ENCODE measurements around the gene PIPOX.

The PIPOX gene

DNA sequence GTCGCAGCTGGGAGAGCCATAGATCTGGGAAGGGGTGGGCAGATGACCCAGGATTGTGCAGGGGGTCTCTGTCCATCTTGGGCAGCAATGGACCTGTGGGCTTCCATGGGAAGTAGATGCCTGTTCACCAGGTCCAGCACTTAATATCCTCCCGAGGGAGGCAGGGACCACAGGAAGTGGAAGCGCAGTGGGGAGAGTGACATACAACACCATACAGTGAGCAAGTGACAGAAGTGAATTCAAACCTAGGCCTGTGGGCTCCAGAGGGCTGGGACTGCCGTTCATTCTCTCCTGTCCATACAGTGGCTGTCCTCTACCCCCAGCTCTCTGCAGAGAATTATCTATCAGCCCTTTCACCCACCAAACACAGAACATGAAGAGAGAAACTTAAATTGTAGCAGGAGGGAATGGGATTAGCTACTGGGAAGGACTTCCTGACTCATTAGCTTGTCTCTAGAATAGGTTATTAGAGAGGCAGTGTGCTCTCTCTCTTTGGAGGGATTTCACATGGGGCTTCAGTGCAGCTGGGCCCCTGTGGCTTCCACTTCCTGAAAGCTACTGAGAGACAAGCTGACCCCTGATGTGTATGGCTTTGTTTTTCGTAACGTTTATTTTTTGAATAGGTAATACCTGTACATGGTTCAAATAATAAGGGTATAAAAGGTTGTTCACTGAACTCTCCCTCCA is 24.0 kb upstream of the PIPOX start:
- DNase-seq (ENCODE audit: low read depth), result no peak
- TF ChIP-seq, protein P1, sequence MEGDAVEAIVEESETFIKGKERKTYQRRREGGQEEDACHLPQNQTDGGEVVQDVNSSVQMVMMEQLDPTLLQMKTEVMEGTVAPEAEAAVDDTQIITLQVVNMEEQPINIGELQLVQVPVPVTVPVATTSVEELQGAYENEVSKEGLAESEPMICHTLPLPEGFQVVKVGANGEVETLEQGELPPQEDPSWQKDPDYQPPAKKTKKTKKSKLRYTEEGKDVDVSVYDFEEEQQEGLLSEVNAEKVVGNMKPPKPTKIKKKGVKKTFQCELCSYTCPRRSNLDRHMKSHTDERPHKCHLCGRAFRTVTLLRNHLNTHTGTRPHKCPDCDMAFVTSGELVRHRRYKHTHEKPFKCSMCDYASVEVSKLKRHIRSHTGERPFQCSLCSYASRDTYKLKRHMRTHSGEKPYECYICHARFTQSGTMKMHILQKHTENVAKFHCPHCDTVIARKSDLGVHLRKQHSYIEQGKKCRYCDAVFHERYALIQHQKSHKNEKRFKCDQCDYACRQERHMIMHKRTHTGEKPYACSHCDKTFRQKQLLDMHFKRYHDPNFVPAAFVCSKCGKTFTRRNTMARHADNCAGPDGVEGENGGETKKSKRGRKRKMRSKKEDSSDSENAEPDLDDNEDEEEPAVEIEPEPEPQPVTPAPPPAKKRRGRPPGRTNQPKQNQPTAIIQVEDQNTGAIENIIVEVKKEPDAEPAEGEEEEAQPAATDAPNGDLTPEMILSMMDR (conservative IDR thresholded peaks at IDR 0.05; ENCODE audit: low read depth, low read length), result no peak
- no peak overlapping the region for H3K4me3 ChIP-seq (ENCODE audit: low read depth, low read length)

DNA sequence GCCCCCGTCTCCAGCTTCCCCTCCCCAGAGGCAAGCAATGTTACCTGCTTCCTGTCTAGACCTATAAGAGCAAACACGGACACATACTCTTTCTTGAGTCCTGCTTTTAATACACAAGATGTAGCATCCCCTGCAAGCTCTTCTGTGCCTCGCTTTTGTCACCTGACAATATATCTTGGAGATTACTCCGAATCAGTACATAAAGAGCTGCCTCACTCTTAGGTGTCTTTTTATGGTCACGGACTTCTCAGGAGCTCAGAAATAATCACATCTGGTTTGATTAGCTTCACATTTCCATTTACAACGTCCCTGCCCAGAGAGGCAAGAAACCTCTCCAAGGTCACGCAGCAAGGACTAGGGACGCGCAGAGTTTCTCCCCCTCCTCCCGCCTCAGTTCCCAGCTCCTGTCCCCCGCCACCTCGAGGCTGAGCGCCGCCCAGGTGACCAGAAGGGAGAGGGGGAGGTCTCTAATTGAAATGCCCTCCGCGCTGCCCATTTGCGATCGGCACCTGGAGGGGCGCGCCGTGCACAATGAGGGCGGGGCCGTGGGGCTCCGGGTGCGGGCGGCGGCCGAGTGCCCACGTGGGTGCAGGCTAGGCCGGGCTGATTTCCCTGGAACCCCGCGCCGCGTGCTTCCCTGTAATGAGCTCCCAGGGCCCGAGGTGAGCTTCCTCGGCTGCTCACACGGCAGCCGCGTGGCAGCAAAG is 23.3 kb upstream of the PIPOX start:
- TF ChIP-seq, protein P1 (conservative IDR thresholded peaks at IDR 0.05; ENCODE audit: low read depth, low read length), result no peak
- no peak overlapping the region for H3K4me3 ChIP-seq (ENCODE audit: low read depth, low read length)
- no peak for DNase-seq (ENCODE audit: low read depth)

DNA sequence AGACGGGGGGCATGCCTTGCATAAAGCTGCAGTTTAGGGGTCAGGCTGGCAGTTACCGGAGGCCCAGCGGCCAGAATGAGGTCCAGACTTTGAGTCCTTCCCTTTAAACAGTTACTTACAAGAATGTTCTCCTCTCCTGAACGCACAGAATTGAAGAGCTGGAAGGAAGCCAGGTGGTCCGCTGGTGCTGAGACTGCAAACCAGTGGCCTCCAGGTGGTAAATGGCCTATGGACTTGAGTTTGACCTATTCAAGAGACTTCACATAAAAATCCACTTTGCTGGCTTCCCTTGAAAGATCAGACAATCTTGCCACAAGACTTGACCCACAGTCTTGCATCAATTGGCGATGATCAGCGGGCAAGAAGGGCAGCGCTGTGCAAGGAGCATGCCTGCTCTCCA is 22.4 kb upstream of the PIPOX start:
- TF ChIP-seq, protein P1 (conservative IDR thresholded peaks at IDR 0.05; ENCODE audit: low read depth, low read length), result no peak
- DNase-seq (ENCODE audit: low read depth), result no peak
- no peak overlapping the region for H3K4me3 ChIP-seq (ENCODE audit: low read depth, low read length)

DNA sequence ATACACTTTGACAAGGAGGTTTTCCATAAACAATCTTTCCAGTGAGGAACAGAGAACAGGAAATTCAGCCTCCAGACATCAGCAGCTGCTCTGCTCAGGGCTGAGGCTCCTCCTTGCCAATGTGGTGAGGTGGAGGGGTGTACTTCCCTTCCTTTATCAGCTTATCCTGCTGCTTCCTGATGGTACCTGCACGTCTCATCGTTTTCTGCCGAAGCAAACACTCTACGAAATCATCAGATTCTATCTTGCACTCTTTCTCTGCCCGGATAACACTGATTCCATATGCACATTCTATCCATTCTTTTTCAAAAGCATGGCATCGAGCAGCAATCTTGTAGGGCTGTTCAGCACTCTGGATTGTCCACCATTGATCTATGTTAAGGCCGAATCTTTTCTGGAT is 21.7 kb upstream of the PIPOX start:
- TF ChIP-seq, protein P1 (conservative IDR thresholded peaks at IDR 0.05; ENCODE audit: low read depth, low read length), result no peak
- no peak for DNase-seq (ENCODE audit: low read depth)
- no peak overlapping the region for H3K4me3 ChIP-seq (ENCODE audit: low read depth, low read length)

DNA sequence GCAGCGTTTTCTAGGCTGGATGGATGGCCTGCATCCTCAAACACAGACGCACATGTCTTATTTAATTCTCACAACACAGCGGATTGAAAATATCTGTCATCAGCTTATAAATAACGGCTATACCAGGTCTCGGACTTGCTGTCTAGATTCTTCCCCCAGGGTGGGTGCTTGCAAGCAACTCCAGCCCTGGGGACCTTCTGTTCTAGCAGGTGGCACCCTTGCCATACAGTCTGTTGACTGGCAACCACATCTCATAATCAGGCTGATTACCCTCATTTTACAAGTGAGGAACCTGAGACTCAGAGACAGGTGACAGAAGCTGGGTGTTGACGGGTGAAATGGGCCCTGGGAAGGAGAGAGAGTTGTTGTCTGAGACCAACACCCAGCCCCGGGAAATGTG is 20.9 kb upstream of the PIPOX start:
- H3K4me3 ChIP-seq (ENCODE audit: low read depth, low read length), result no peak overlapping the region
- TF ChIP-seq, protein P1 (conservative IDR thresholded peaks at IDR 0.05; ENCODE audit: low read depth, low read length), result no peak
- DNase-seq (ENCODE audit: low read depth), result no peak

DNA sequence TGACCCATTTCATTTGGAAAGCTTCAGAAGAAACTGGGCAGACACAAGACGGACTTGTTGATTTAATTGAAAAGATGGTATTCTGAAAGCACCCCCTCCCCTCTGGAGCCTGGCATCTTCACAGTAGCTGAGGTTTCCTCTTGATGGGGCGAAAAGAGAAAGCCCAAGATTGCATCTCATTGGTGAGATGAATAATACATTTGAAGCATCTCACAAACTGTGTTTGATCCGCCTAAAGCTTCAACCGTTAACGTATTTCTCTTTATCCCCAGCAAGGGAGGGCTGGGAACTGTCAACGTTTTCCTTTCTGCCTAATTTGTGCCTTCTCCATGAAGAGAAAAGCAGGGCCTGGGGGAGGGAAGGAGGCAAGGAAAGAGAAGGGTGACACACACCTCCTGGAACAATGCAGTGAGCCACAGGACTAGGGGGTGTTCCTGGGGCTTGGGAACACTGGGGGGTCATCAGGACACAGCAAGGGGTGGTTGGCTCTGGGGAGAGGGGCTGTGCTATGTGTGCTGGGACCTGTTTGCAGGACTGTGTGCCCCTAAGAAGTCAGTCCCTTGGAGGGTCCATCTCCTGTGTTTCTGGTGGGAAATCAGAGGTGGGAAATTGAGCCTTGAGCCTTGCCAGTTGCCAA is 18.5 kb upstream of the PIPOX start:
- no peak for DNase-seq (ENCODE audit: low read depth)
- no peak overlapping the region for H3K4me3 ChIP-seq (ENCODE audit: low read depth, low read length)
- TF ChIP-seq, protein P1 (conservative IDR thresholded peaks at IDR 0.05; ENCODE audit: low read depth, low read length), result no peak
